Measurements from ENCODE around the gene SYNPO2. TPM values are rescaled to one million over a fixed set of nuclear protein-coding genes. Genes with fewer than 3 reads are reported as not detected.

SYNPO2 gene
- total and polyA plus RNA-seq, 2 of the 8 experiments (the other 6 are each of a cell fraction or from before 2014, with no cell fraction given), result 0.50 to 4.2 TPM

DNA sequence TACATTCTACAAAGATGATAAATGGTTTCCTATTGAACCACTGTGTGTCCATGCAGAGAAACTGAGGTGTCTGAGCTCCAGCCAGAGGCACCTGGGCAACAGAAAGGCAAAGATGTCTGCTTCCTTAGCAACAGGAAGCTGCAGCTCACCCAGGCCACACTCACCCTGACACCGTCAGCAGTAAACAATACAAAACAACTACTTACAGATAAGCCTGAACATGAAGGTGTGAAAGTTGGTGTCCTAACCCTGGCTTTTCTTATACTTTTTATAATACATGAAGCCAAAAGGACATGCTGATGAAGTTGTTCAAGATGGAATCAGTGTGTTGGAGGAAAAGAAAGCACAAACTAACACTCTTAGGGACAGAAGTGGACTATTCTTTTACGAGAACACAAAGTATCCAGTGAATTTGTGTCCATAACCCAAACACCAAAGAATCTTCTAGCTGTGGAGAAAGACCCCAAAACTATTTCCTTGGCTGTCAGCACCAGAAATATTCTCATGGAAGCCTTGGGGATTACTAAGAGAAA is 117.3 kb downstream of the SYNPO2 start:
- H3K79me2 ChIP-seq (ENCODE audit: control insufficient read depth in 1 of 2, insufficient read depth in 2 of 2, low read length in 2 of 2), result no peaks in the 10 kb centered on the region
- no peak overlapping the region for H2BK20ac ChIP-seq (ENCODE audit: low read length)
- ChIA-PET CTCF (ENCODE audit: partially characterized antibody) (interaction anchor here (0.8 to 1.2 kb wide), 3 partner anchors 9 to 161 kb away, joined by 3 read pairs; no protein-coding TSS in a partner anchor), POLR2A (ENCODE audit: partially characterized antibody) (no interaction called here)
- H3K9ac ChIP-seq (replicated peaks in 1 of 4; ENCODE audit: extremely low read depth in 1 of 4, low read depth in 3 of 4, low read length in 3 of 4), result no peak overlapping the region
- no peak overlapping the region for H4K91ac ChIP-seq (replicated peaks; ENCODE audit: insufficient read length, low read length)
- no peaks in the 10 kb centered on the region for H3K9me3 ChIP-seq (ENCODE audit: insufficient read depth in 2 of 2, low read depth in 1 of 2, low read length in 1 of 2)
- 90% methylated on average over 2 of the region's 2 CpGs; no CpG with 5 or more reads in 1 of the 2 experiments for WGBS, 2 experiments (ENCODE audit: extremely low coverage in 1 of 2, insufficient coverage in 1 of 2, insufficient read length in 1 of 2, insufficient replicate concordance in 2 of 2, low coverage in 1 of 2, low lambda C conversion rate in 2 of 2, missing lambda C conversion rate in 1 of 2)
- no peaks in the 10 kb centered on the region for H3K36me3 ChIP-seq (ENCODE audit: control insufficient read depth in 2 of 4, insufficient read depth in 4 of 4, low read length in 3 of 4)
- no peak overlapping the region for H2BK120ac ChIP-seq (replicated peaks; ENCODE audit: low read depth, low read length)
- H3K4ac ChIP-seq (replicated peaks; ENCODE audit: insufficient read length, low read depth, low read length), result no peak overlapping the region
- H3K27ac ChIP-seq (ENCODE audit: low read depth, low read length), result no peak overlapping the region
- no peak overlapping the region for H3K18ac ChIP-seq (ENCODE audit: extremely low read depth, low read length)
- no peak overlapping the region for H3K23ac ChIP-seq (ENCODE audit: insufficient read length)
- no peaks in the 10 kb centered on the region for H3K27me3 ChIP-seq (replicated peaks in 1 of 4; ENCODE audit: control insufficient read depth in 3 of 4, extremely low read depth in 1 of 4, insufficient read depth in 3 of 4, low read length in 3 of 4)
- H2AFZ ChIP-seq (ENCODE audit: low read length), result no peak overlapping the region
- no peak for DNase-seq (ENCODE audit: low read depth in 1 of 2, low spot score in 2 of 2)
- H3K14ac ChIP-seq (ENCODE audit: insufficient read length), result no peak overlapping the region
- no peak overlapping the region for H4K5ac ChIP-seq (ENCODE audit: insufficient read length, low read depth, low read length)
- H2AK5ac ChIP-seq (ENCODE audit: low read depth, low read length), result no peak overlapping the region
- no peak for FAIRE-seq
- H4K20me1 ChIP-seq (replicated peaks in 1 of 2; ENCODE audit: control insufficient read depth in 1 of 2, insufficient read depth in 2 of 2, low read length in 2 of 2), result no peaks in the 10 kb centered on the region
- H4K8ac ChIP-seq (ENCODE audit: extremely low read depth, insufficient read depth, low read length), result no peak overlapping the region
- no peaks in the 10 kb centered on the region for H3K79me1 ChIP-seq (ENCODE audit: low read depth, low read length)
- no peaks in the 10 kb centered on the region for H3K23me2 ChIP-seq (ENCODE audit: low read depth, low read length)
- H3K4me3 ChIP-seq (ENCODE audit: extremely low read depth in 1 of 4, insufficient read depth in 2 of 4, low read depth in 3 of 4, low read length in 4 of 4), result no peak overlapping the region
- H3K4me2 ChIP-seq (ENCODE audit: insufficient read depth in 1 of 2, low read depth in 2 of 2, low read length in 2 of 2), result no peak overlapping the region
- H2BK5ac ChIP-seq (ENCODE audit: low read depth, low read length), result no peak overlapping the region
- H2BK15ac ChIP-seq (ENCODE audit: low read length), result no peak overlapping the region
- H2BK12ac ChIP-seq (ENCODE audit: low read depth, low read length), result no peak overlapping the region
- H3K56ac ChIP-seq (replicated peaks; ENCODE audit: insufficient read length, low read depth, low read length), result no peak overlapping the region
- no peaks in the 10 kb centered on the region for H3K4me1 ChIP-seq (replicated peaks in 1 of 4; ENCODE audit: control insufficient read depth in 3 of 4, insufficient read depth in 4 of 4, low read length in 3 of 4)
- TF ChIP-seq CHD2 (IDR thresholded peaks at IDR 0.05; ENCODE audit: low read length) (no peak), TBP (IDR thresholded peaks at IDR 0.05; ENCODE audit: low read depth, low read length) (no peak), SP2 (IDR thresholded peaks at IDR 0.05; ENCODE audit: low read length) (no peak), BRCA1 (IDR thresholded peaks at IDR 0.05; ENCODE audit: low read depth, low read length) (no peak), TAF7 (optimal IDR thresholded peaks at IDR 0.05; ENCODE audit: borderline replicate concordance, low read depth, low read length) (no peak), JUN (IDR thresholded peaks at IDR 0.05; ENCODE audit: low read depth, low read length) (no peak), KDM4A (IDR thresholded peaks at IDR 0.05; ENCODE audit: low read depth, low read length, severe bottlenecking) (no peak), RBBP5 (IDR thresholded peaks at IDR 0.05; ENCODE audit: borderline replicate concordance, low read depth, low read length) (no peak), CBX5 (IDR thresholded peaks at IDR 0.05; ENCODE audit: low read depth, low read length) (no peak), SRF (IDR thresholded peaks at IDR 0.05; ENCODE audit: low read depth, low read length) (no peak)
- TF ChIP-seq, protein P1, sequence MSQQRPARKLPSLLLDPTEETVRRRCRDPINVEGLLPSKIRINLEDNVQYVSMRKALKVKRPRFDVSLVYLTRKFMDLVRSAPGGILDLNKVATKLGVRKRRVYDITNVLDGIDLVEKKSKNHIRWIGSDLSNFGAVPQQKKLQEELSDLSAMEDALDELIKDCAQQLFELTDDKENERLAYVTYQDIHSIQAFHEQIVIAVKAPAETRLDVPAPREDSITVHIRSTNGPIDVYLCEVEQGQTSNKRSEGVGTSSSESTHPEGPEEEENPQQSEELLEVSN (IDR thresholded peaks at IDR 0.05), result no peak
- TF ChIP-seq, protein P2, sequence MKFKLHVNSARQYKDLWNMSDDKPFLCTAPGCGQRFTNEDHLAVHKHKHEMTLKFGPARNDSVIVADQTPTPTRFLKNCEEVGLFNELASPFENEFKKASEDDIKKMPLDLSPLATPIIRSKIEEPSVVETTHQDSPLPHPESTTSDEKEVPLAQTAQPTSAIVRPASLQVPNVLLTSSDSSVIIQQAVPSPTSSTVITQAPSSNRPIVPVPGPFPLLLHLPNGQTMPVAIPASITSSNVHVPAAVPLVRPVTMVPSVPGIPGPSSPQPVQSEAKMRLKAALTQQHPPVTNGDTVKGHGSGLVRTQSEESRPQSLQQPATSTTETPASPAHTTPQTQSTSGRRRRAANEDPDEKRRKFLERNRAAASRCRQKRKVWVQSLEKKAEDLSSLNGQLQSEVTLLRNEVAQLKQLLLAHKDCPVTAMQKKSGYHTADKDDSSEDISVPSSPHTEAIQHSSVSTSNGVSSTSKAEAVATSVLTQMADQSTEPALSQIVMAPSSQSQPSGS (IDR thresholded peaks at IDR 0.05; ENCODE audit: low read length), result no peak

Data from H1 (cell line).